ENCODE results near the gene MXD4. TPM values are rescaled to one million over a fixed set of nuclear protein-coding genes. Genes with fewer than 3 reads are reported as not detected.

Gene MXD4
- polyA plus RNA-seq (2012; ENCODE audit: low read depth, missing spikeins): 14.1 TPM

- no peak for DNase-seq (ENCODE audit: insufficient read length, low spot score)
- no peak for FAIRE-seq
- no peak for TF ChIP-seq POLR2A (IDR thresholded peaks at IDR 0.05; ENCODE audit: low read depth, low read length)
- no peak for TF ChIP-seq TAF1 (IDR thresholded peaks at IDR 0.05; ENCODE audit: low read depth, low read length)
- TF ChIP-seq PAX5 (IDR thresholded peaks at IDR 0.05; ENCODE audit: insufficient read depth, low read length, severe bottlenecking): no peak
- TF ChIP-seq SPI1 (IDR thresholded peaks at IDR 0.05; ENCODE audit: low read depth, low read length): no peak
- no peak for TF ChIP-seq POLR2AphosphoS5 (IDR thresholded peaks at IDR 0.05; ENCODE audit: low read depth, low read length)
- no peak for TF ChIP-seq POU2F2 (IDR thresholded peaks at IDR 0.05; ENCODE audit: low read depth, low read length)
Observed at GRCh38 chr4:2261853-2262144, at the start of gene MXD4. TSS of gene MXD4 (minus strand) at chr4:2262109. CDS start at chr4:2261980, 129 bp downstream.

- no peak for TF ChIP-seq TAF1 (IDR thresholded peaks at IDR 0.05; ENCODE audit: low read depth, low read length)
- no peak for TF ChIP-seq POU2F2 (IDR thresholded peaks at IDR 0.05; ENCODE audit: low read depth, low read length)
- no peak for TF ChIP-seq SPI1 (IDR thresholded peaks at IDR 0.05; ENCODE audit: low read depth, low read length)
- no peak for TF ChIP-seq POLR2A (IDR thresholded peaks at IDR 0.05; ENCODE audit: low read depth, low read length)
- no peak for TF ChIP-seq PAX5 (IDR thresholded peaks at IDR 0.05; ENCODE audit: insufficient read depth, low read length, severe bottlenecking)
- no peak for DNase-seq (ENCODE audit: insufficient read length, low spot score)
- FAIRE-seq: no peak
Observed at GRCh38 chr4:2306773-2307410, 45.0 kb upstream of the MXD4 start.

- TF ChIP-seq TAF1 (IDR thresholded peaks at IDR 0.05; ENCODE audit: low read depth, low read length): no peak
- no peak for TF ChIP-seq POU2F2 (IDR thresholded peaks at IDR 0.05; ENCODE audit: low read depth, low read length)
- no peak for TF ChIP-seq SPI1 (IDR thresholded peaks at IDR 0.05; ENCODE audit: low read depth, low read length)
- TF ChIP-seq PAX5 (IDR thresholded peaks at IDR 0.05; ENCODE audit: insufficient read depth, low read length, severe bottlenecking): no peak
- no peak for TF ChIP-seq POLR2A (IDR thresholded peaks at IDR 0.05; ENCODE audit: low read depth, low read length)
- no peak for TF ChIP-seq POLR2AphosphoS5 (IDR thresholded peaks at IDR 0.05; ENCODE audit: low read depth, low read length)
- no peak for FAIRE-seq
- DNase-seq (ENCODE audit: insufficient read length, low spot score): no peak
Observed at GRCh38 chr4:2305766-2306501, 44.0 kb upstream of the MXD4 start.

GRCh38 chr4:2304877-2305561, 43.1 kb upstream of the MXD4 start:
- no peak for TF ChIP-seq SPI1 (IDR thresholded peaks at IDR 0.05; ENCODE audit: low read depth, low read length)
- TF ChIP-seq TAF1 (IDR thresholded peaks at IDR 0.05; ENCODE audit: low read depth, low read length): no peak
- no peak for TF ChIP-seq POLR2A (IDR thresholded peaks at IDR 0.05; ENCODE audit: low read depth, low read length)
- TF ChIP-seq POU2F2 (IDR thresholded peaks at IDR 0.05; ENCODE audit: low read depth, low read length): no peak
- no peak for TF ChIP-seq POLR2AphosphoS5 (IDR thresholded peaks at IDR 0.05; ENCODE audit: low read depth, low read length)
- TF ChIP-seq PAX5 (IDR thresholded peaks at IDR 0.05; ENCODE audit: insufficient read depth, low read length, severe bottlenecking): no peak
- FAIRE-seq (no peak), DNase-seq (ENCODE audit: insufficient read length, low spot score) (no peak)

- no peak for FAIRE-seq
- DNase-seq (ENCODE audit: insufficient read length, low spot score): no peak
- no peak for TF ChIP-seq POLR2AphosphoS5 (IDR thresholded peaks at IDR 0.05; ENCODE audit: low read depth, low read length)
- no peak for TF ChIP-seq TAF1 (IDR thresholded peaks at IDR 0.05; ENCODE audit: low read depth, low read length)
- no peak for TF ChIP-seq POLR2A (IDR thresholded peaks at IDR 0.05; ENCODE audit: low read depth, low read length)
- no peak for TF ChIP-seq POU2F2 (IDR thresholded peaks at IDR 0.05; ENCODE audit: low read depth, low read length)
Observed at GRCh38 chr4:2304321-2304876, 42.5 kb upstream of the MXD4 start.

GRCh38 chr4:2303686-2304320, 41.9 kb upstream of the MXD4 start:
- FAIRE-seq: no peak
- no peak for TF ChIP-seq PAX5 (IDR thresholded peaks at IDR 0.05; ENCODE audit: insufficient read depth, low read length, severe bottlenecking)
- DNase-seq (ENCODE audit: insufficient read length, low spot score): no peak

- no peak for FAIRE-seq
- no peak for TF ChIP-seq POU2F2 (IDR thresholded peaks at IDR 0.05; ENCODE audit: low read depth, low read length)
- no peak for TF ChIP-seq PAX5 (IDR thresholded peaks at IDR 0.05; ENCODE audit: insufficient read depth, low read length, severe bottlenecking)
- TF ChIP-seq POLR2AphosphoS5 (IDR thresholded peaks at IDR 0.05; ENCODE audit: low read depth, low read length): no peak
- no peak for TF ChIP-seq TAF1 (IDR thresholded peaks at IDR 0.05; ENCODE audit: low read depth, low read length)
- no peak for TF ChIP-seq POLR2A (IDR thresholded peaks at IDR 0.05; ENCODE audit: low read depth, low read length)
- TF ChIP-seq SPI1 (IDR thresholded peaks at IDR 0.05; ENCODE audit: low read depth, low read length): no peak
Observed at GRCh38 chr4:2303121-2303685, 41.3 kb upstream of the MXD4 start.

GRCh38 chr4:2302387-2303119, 40.6 kb upstream of the MXD4 start:
- DNase-seq (ENCODE audit: insufficient read length, low spot score) (no peak), FAIRE-seq (no peak)
- no peak for TF ChIP-seq POLR2AphosphoS5 (IDR thresholded peaks at IDR 0.05; ENCODE audit: low read depth, low read length)

More at GRCh38 chr4:2303121-2303685, 41.3 kb upstream of the MXD4 start:
- no peak for DNase-seq (ENCODE audit: insufficient read length, low spot score)

GRCh38 chr4:2301806-2302205, 39.9 kb upstream of the MXD4 start:
- FAIRE-seq (no peak), DNase-seq (ENCODE audit: insufficient read length, low spot score) (no peak)
- no peak for TF ChIP-seq POLR2A (IDR thresholded peaks at IDR 0.05; ENCODE audit: low read depth, low read length)
- TF ChIP-seq POLR2AphosphoS5 (IDR thresholded peaks at IDR 0.05; ENCODE audit: low read depth, low read length): no peak
- no peak for TF ChIP-seq SPI1 (IDR thresholded peaks at IDR 0.05; ENCODE audit: low read depth, low read length)
- no peak for TF ChIP-seq TAF1 (IDR thresholded peaks at IDR 0.05; ENCODE audit: low read depth, low read length)
- no peak for TF ChIP-seq POU2F2 (IDR thresholded peaks at IDR 0.05; ENCODE audit: low read depth, low read length)
- no peak for TF ChIP-seq PAX5 (IDR thresholded peaks at IDR 0.05; ENCODE audit: insufficient read depth, low read length, severe bottlenecking)
